ENCODE data around the gene AFF3.

Gene AFF3

DNA sequence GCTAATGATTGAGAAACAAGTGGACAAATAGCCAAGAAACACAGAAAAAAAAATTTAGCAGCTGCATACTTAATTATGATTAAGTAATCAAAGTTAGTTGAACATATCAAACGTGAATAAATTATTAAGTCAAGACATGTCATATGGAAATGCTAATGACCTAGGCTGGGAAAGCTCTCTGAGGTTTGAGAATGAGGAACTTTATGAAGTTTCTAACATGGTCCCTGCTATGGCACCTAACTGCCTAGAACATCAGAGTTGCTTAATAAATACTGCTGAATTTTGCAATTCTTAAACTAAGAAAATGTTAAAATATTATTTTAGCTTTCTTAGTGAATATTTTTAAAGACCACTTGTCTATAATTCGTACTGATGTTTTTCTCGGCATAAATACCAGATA is 99.8 kb downstream of the AFF3 start:
- DNase-seq (ENCODE audit: low read depth in 2 of 2) = no peak

- DNase-seq (ENCODE audit: low read depth in 2 of 2) = no peak
Observed at GRCh38 chr2:100041946-100042345, 100.4 kb downstream of the AFF3 start.

- DNase-seq (ENCODE audit: low read depth in 2 of 2) = no peak
Observed at GRCh38 chr2:100041385-100041784, 101.0 kb downstream of the AFF3 start.

- DNase-seq (ENCODE audit: low read depth in 2 of 2) = no peak
Observed at GRCh38 chr2:100040906-100041305, 101.5 kb downstream of the AFF3 start.

DNA sequence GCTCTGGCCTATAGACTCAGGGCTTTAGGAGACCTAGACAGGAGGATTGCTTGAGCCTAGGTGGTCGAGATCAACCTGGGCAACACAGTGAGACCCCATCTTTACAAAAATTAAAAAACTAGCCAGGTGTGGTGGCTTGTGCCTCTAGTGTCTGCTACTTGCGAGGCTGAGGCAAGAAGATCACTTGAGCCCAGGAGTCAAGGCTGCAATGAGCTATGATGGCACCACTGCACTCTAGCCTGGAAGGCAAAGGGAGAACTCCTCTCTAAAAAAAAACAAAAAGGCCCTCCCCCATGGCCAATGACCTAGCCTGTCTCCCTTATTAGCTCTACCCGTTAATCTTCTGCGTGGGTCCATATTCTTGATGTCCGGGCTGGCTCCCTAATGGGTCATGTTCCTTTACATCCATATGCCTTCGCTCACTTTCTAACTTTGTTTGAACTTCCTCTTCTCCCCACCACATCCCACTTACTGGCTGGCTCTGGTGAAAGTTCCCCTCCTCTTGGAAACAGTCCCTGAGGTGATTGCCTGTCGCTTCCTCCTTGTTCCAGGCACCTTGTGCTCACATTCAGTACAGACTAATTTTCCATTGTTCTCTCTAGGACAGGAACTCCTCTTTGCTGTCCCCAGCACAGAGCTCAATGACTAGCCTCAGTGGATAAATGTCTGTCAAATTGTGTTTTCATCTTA is 103.0 kb downstream of the AFF3 start:
- DNase-seq (ENCODE audit: low read depth in 2 of 2) = no peak

DNA sequence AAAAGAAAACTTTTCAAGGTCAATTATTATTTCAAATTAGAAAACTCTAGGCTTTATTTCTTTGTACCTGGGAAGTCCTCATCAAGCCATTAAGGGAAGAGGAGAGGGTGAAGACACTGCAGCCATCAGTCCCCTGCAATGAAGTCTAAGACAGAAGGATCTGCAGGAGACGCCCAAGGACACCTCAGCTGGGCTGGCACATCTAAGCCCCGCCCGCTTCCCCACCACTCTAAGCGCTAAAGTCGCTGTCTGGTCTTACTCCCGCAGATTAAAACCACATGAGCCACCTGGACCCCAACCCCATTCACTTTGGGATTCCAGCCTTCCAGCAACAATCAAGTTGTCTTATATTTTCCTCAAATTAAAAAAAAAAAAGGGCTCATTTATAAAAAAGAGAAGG is 104.4 kb downstream of the AFF3 start:
- no peak for DNase-seq (ENCODE audit: low read depth in 2 of 2)

GRCh38 chr2:100036793-100037192 is 105.6 kb downstream of the AFF3 start:
- DNase-seq (ENCODE audit: low read depth in 2 of 2) = no peak

DNA sequence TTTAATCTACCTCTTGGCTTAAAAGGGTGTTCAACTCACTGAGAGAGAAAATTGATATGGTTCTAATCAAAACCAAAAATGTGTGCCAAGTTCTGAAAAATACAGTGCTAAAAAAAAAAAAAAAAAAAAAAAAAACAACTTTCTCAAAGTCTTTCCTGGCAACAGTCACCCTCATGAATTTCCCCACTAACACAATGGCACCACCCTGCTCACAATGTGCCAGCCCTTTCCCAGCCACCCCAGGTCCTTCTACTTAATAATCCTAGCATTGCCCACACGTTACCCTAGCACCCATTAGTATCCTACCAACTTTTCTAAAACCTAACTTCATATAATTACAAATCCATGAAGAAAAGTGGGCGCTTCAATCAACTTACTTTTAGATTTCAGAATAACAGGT is 106.4 kb downstream of the AFF3 start:
- DNase-seq (ENCODE audit: low read depth in 2 of 2) = no peak

GRCh38 chr2:100034431-100034830 is 108.0 kb downstream of the AFF3 start:
- no peak for DNase-seq (ENCODE audit: low read depth in 2 of 2)

GRCh38 chr2:100033976-100034375 is 108.4 kb downstream of the AFF3 start:
- DNase-seq (ENCODE audit: low read depth in 2 of 2) = no peak

- DNase-seq (ENCODE audit: low read depth in 2 of 2) = no peak
Observed at GRCh38 chr2:100031604-100032003, 110.8 kb downstream of the AFF3 start.

DNA sequence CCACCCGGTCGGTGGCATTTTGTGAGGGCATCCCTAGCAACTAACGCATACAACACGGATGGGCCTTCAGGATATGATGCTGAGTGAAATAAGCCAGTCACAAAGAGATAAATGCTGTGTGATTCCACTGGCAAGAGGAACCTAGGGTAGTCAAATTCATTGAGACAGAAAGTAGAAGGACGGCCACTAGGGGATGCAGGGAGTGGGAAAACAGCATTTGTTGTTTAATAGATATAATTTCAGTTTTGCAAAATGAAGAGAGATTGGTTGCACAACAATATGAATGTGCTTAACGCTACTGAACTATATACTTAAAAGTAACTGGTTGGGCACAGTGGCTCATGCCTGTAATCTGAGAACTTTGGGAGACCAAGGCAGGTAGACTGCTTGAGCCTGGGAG is 112.9 kb downstream of the AFF3 start:
- no peak for DNase-seq (ENCODE audit: low read depth in 2 of 2)

DNA sequence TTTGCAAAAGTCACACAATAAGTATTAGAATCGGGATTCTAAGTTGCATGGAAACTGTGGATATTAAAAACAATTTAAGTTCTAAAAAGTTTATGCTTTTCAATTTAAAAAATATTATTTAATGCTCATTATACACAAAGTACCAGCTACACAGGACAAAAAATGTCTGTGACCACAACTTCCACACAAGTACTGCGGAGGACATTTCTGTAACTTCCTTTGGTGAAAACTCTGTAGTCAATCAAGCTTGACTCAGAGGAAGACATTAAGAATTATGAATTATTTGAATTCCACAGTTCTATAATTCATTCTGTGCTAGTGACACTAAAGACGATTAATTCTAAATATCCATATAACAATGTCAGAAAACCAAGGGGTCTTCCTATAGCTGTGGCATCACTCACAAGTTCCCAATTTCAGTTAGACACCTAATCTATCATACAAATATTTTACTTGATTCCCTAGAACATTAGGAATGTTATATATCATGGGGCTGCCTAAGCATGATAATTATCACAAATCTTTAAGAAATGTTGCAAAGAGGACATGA is 120.5 kb downstream of the AFF3 start:
- DNase-seq (ENCODE audit: low read depth in 2 of 2) = no peak

GRCh38 chr2:100019499-100019898 is 122.9 kb downstream of the AFF3 start:
- DNase-seq (ENCODE audit: low read depth in 2 of 2) = no peak

- no peak for DNase-seq (ENCODE audit: low read depth in 2 of 2)
Observed at GRCh38 chr2:100018341-100019193, 123.8 kb downstream of the AFF3 start.

- no peak for DNase-seq (ENCODE audit: low read depth in 2 of 2)
Observed at GRCh38 chr2:100017633-100018032, 124.8 kb downstream of the AFF3 start.

DNA sequence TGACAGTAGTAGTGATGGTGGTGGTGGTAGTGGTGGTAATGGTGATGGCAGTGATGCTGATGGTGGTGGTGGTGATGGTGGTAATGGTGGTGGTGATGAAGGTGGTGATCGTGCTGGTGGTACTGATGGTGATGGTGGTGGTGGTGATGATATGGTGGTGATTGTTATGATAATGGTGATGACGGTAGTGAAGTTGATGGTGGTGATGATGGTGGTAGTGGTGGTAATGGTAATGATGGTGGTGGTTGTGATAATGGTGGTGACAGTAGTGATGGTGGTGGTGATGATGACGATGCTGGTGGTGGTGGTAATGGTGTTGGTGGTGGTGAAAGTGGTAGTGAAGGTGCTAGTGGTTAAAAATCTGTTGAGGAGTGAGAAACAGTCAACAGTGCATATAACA is 125.6 kb downstream of the AFF3 start:
- no peak for DNase-seq (ENCODE audit: low read depth in 2 of 2)

DNA sequence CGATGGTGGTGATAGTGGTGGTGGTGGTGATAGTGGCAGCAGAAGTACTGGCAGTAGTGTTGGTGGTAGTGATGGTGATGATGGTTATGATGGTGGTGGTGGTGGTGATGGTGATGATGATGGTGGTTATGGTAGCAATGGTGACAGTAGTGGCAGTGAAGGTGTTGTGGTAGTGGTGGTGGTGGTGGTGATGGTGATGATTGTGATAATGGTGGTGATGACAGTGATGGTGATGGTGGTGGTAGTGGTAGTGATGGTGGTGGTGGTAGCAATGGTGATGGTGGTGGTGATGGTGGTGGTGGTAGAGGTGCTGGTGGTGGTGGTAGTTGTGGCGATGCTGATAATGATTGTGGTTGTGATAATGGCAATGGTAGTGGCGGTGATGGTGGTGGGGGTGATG is 126.5 kb downstream of the AFF3 start:
- DNase-seq (ENCODE audit: low read depth in 2 of 2) = no peak

GRCh38 chr2:100013892-100014677 is 128.3 kb downstream of the AFF3 start:
- DNase-seq (ENCODE audit: low read depth in 2 of 2) = no peak

DNA sequence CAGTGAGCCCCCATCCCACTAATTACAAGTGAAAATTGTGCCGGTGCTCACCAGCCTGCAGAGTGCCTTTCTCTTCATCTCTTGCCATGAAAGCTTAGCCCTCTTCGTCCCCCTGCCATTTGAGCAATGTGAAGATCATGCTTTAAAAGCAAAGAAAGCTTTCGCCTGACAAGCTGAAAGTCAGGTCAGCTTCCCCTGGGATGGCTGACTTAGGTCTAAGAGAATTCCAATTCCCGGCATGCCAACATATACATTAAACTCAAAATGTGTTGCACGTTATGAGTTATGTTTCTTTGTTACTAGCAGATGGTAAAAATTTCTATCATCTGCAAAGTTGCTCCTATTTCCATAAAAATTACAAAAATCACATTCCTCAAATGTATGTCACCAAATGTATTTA is 129.8 kb downstream of the AFF3 start:
- DNase-seq (ENCODE audit: low read depth in 2 of 2) = no peak

DNA sequence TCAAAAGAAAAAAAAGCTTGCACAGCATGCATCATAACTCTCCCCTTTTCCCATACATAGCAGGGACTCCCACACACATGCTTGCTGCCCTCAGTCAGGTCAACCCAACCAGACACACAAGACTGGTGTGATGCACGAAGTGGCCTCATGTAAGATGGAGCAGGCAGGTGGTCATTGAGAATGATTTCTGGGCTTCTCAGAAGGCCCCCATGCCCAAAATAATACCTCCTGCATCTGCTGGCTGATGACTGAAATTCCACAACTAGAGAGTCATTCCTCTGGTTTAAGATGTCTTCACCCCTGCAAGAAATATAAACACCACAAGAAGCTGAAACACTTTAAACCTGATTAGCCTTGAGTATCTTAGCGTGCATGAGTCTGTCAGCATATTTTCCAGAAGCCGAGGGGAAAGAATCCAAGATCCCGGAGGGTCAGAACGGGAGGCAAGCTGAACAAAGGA is 131.1 kb downstream of the AFF3 start:
- no peak for DNase-seq (ENCODE audit: low read depth in 2 of 2)

DNA sequence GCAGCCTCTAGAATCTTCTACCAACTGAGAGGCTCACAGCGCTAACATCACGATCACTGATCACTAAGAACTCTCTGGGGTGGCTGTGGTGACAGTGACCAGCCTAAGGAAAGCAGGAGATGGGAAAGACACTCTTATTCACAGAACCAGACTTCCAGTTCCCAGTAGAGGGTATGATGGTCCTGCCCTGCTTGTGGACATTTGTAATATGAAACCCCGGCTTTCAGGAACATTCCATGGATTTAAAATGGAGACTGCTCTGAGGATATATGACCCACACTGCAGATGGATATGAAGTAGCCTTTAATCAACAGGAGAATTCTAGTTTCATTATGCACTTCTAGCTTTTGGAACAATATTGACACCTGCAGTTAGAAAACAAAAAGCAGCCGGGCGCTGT is 131.8 kb downstream of the AFF3 start:
- no peak for DNase-seq (ENCODE audit: low read depth in 2 of 2)

Measured in stimulated activated CD4-positive, alpha-beta T cell treated with anti-CD3 and anti-CD28 coated beads, Interleukin-1b, Interleukin-23, amount 100 ng/mL, for 4 hours (primary cell).